Measurements from ENCODE around the gene NAA11.

The NAA11 gene

GRCh38 chr4:79325864-79326328 lies at the start of gene NAA11:
TSS of gene NAA11 (minus strand) at chr4:79326061. CDS start at chr4:79325877, 184 bp downstream.
- no peak for DNase-seq

GRCh38 chr4:79370026-79370425 lies 44.2 kb upstream of the NAA11 start:
- DNase-seq, result no peak

DNA sequence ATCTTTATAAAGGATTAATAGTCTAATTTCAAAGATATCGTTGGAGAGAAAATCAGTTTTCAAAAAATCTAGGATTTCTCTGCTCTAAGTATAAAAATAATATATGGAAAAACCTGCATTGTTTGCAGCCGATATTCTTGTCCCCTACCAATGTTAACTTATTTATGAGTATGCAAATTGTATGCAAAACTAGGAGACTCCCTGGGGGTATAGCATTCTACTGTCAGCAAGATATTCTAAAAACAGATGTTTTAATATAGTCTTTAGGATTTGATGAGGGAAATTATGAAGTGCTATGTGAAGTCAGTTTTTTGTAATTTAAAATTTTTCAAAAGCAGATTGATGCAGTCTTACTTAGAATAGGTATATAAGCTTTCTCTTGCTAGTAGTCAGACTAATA lies 41.2 kb upstream of the NAA11 start:
- DNase-seq, result no peak

- DNase-seq, result no peak
These were observed 40.6 kb upstream of the NAA11 start for GRCh38 chr4:79366422-79366821.

GRCh38 chr4:79364061-79364460 lies 38.2 kb upstream of the NAA11 start:
- DNase-seq, result no peak

- no peak for DNase-seq
These were observed 36.8 kb upstream of the NAA11 start for GRCh38 chr4:79362626-79363025.

GRCh38 chr4:79360006-79360405 lies 34.1 kb upstream of the NAA11 start:
- no peak for DNase-seq

DNA sequence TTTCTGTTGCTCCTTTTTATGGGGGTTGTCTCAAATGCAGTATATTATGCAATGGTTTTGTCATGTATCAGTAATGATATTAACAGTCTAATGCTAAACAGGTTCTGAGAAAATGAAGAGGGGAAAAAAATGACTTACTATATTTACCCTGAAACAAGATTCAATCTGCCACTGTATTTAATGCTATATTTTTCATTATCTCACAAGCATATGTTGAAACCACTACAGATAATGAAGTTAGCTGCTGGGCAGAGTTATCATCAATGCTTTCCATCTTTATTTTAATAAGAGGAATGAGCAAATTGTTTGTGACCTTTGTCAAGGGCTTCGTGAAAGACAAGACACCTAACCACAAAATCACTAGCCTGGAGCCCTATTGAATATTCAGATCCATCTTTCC lies 32.6 kb upstream of the NAA11 start:
- DNase-seq, result no peak

DNA sequence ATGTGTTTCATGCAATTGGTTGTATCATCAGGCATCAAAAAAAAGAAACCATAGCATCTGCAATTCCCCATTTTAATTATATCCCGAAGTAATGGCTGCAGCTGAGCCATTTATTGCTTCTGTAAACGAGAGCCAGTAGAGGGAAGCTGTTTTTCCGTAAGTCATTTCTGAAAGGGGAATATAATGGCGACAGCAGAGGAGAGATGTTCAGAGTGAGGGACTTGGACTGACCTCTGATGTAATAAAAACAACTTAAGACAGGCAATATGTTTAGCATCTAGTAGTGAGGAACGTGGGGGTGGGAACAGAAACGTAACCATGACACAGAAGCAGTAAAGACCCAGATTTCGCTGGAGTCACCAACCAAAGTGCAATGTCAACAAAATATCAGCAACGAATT lies 31.5 kb upstream of the NAA11 start:
- no peak for DNase-seq

DNA sequence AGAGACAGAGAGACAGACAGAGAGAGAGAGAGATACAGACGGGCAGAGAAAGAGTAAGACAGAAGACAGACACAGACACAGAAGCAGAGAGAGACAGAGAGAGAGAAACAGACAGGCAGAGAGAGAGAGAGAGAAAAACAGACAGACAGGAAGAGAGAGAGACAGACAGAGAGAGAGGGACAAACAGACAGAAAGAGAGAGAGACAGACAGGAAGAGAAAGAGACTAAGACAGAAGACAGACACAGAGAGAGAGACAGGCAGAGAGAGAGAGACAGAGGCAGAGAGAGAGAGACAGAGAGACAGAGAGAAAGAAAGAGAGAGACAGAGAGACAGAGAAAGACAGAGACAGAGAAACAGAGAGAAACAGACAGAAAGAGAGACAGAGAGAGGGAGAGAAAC lies 27.2 kb upstream of the NAA11 start:
- no peak for DNase-seq

DNA sequence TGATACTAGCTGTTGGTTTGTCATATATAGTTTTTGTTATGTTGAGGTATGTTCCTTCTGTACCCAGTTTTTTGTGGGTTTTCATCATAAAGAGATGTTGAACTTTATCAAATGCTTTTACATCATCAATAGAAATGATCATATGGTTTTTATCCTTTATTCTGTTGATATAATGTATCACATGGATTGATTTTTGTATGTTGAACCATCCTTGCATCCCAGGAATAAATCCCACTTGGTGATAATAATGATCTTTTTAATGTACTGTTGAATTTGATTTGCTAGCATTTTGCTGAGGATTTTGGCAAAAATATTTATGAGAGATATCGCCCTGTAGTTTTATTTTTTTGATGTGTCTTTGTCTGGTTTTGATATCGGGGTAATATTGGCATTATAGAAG lies 22.5 kb upstream of the NAA11 start:
- no peak for DNase-seq

DNA sequence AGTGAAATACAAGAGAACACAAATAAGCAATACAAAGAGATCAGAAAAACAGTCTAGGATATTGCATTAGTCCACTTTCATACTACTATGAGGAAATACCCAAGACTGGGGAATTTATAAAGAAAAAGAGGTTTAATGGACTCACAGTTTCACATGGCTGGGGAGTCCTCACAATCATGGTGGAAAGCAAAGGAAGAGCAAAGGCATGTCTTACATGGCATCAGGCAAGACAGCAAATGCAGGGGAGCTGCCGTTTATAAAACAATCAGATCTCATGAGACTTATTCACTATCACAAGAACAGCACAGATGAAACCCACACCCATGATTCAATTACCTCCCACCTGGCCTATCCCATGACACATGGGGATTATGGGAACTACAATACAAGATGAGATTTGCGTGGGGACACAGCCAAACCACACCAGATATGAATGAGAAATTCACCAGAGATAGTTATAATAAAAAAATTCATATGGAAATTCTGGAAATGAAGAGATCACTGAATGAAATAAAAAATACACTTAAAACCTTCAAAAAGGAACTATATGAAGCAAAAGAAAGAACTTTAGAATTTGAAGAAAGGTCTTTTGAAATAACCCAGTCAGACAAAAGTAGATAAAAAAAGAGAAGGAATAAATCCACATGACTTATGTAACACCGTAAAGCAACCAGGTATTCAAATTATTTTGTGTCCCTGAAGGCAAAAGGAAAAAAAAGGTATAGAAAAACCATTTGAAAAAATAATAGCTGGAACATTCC lies 16.2 kb upstream of the NAA11 start:
- DNase-seq, result no peak

DNA sequence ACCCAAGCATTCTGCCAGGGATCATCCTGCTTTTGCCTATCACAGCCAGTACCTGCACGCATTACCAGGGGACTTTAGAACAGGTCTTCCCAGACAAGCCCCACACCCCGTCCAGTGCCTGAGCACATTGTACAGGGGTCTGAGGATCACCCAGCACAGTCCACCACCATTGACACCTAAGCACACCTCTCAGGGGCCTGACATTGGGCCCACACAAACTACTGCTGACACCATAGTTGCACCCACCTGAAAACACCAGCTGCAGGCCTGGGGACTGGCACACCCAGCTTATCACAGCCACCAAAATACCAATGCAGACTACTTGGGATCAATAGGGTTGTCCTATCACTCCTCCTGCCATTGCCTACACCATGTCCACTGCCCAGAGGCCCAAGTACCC lies 14.7 kb upstream of the NAA11 start:
- no peak for DNase-seq

DNA sequence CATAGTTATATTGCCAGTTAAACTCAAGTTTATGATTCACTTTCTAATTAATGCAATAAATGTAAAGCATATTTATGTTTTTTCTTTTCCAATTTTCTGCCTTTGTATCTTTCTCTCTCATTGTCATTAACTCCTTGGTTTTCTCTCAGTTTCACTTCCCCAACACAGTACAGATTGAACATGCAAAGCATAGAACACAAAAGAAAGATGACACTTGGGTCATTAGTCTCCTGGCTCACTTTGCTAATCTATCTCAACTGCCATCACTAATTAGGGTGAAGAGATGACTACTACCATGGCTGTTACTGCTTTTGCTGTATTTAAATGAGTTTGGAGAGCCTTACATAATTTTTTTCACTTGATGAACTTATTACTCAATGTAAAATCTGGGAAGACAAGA lies 12.3 kb upstream of the NAA11 start:
- no peak for DNase-seq

- no peak for DNase-seq
These were observed 8.9 kb upstream of the NAA11 start for GRCh38 chr4:79334783-79335182.

GRCh38 chr4:79334341-79334740 lies 8.5 kb upstream of the NAA11 start:
- no peak for DNase-seq

DNA sequence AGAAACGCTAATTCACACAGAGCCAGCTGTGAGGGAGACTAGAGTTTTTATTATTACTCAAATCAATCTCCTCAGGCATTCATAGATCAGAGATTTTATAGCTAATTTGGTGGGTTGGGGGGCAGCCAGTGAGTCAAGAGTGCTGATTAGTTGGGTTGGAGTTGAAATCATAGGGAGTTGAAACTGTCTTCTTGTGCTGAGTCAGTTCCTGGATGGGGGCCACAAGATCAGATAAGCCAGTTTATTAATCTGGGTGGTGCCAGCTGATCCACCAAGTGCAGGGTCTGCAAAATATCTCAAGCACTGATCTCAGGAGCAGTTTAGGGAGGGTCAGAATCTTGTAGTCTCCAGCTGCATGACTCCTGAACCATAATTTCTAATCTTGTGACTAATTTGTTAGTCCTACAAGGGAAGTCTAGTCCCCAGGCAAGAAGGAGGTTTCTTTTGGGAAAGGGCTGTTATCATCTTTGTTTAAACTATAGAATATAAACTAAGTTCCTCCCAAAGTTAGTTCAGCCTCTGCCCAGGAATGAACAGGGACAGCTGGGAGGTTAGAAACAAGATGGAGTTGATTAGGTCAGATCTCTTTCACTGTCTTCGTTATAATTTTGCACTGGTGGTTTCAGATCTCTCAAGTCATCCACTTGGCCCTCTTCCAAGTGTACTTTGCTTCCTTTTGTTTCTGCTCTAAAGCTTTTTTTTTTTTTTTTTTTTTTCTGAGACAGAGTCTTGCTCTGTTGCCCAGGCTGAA lies 5.4 kb upstream of the NAA11 start:
- no peak for DNase-seq

DNA sequence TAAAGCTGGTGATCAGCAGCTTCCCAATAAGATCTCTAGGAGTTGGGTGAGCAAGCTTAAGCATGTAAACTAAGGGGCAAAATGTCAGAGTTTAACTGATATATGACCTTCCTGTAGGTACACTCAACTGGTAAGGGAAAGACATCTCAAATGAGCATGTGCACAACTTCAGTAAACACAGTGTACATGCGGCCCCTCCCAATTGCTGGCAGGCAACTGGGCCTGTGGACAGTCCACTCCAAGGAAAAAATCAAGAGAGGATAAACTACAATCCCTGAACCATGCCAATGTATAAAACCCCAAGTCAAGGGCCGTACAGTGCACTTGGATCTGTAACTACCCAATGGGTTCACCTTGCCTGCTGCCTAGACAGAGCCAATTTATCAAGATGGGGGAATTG lies 4.9 kb upstream of the NAA11 start:
- no peak for DNase-seq

- no peak for DNase-seq
These were observed 425 bp downstream of the NAA11 start for GRCh38 chr4:79325436-79325835.

GRCh38 chr4:79319975-79320374 lies 5.9 kb downstream of the NAA11 start:
- DNase-seq, result no peak

DNA sequence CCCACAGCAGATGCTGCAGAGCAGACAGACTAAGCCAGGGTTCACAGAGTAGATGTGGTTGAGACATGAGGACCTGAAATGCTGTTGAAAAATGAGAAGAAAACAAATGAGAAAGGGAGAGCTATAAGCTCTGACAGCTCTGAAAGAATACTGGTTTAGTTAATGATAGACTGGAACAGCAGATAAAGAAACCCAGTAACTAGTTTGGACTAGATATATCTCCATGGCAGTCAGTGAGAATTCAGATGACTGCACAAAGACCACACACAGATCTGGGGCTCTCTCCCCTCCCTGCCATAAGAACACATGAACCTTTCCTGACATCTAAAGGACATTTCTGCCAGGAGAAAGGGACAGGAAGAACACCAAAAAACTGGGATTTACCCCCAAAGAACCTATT lies 8.2 kb downstream of the NAA11 start:
- no peak for DNase-seq

GRCh38 chr4:79315891-79316290 lies 10.0 kb downstream of the NAA11 start:
- no peak for DNase-seq

DNA sequence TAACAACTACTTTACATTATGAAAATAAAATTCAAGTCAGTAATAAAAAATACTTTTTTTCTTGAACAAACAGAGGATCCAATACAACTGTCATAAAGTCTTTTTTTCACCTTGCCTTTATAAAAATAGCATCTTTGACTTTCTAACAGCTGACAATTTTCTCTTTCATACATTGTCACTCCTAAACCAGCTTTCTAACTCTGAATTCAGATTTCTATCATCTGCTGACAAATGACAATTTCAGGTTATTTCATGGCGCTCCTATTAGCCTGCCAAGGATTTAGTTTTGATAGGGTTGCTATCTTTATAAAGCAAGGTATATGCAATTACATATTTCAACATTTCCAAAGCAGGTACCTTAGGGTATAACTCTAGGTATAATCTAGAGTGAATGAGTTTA lies 14.6 kb downstream of the NAA11 start:
- no peak for DNase-seq

- no peak for DNase-seq
These were observed 16.9 kb downstream of the NAA11 start for GRCh38 chr4:79308971-79309370.

Data from hippocampal formation (tissue), 2 donors.